Measurements from ENCODE around the gene NEDD4L. TPM values are rescaled to one million over a fixed set of nuclear protein-coding genes. Genes with fewer than 3 reads are reported as not detected.

The NEDD4L gene
- total RNA-seq, 1 experiment from 2014 or later = 57.4 TPM

DNA sequence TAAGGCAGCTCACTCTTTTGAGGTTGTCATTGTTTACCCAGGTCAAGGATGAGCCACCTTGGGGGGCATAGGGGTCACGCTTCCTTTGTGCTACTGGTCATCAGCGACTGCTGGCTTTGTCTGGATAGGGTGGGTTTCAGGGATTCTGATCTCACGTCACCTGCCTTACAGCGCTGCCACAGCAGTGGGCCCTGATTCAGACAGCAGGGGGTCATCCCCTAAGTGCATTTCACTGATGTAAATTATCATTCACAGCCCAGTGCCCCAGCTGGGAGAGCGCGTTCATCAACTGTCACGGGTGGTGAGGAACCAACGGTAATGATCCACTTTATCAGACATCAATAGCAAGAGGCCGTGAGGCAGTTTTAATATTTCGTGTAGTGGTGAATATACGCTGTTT lies 291.2 kb downstream of the NEDD4L start:
- Histone ChIP-seq H2AFZ (no peak overlapping the region), H3K9me3 (ENCODE audit: insufficient read depth, low read depth) (no peaks in the 10 kb centered on the region), H4K20me1 (ENCODE audit: insufficient read depth) (peaks cover 6% of the 10 kb centered on the region), H3K27ac (no peak overlapping the region), H3K4me1 (replicated peaks; ENCODE audit: insufficient read depth) (no peaks in the 10 kb centered on the region), H3K27me3 (ENCODE audit: insufficient read depth, low read depth) (no peaks in the 10 kb centered on the region), H3K79me2 (ENCODE audit: low read depth) (no peaks in the 10 kb centered on the region), H3K36me3 (ENCODE audit: low read depth) (peaks cover 67% of the 10 kb centered on the region), H3F3A (ENCODE audit: insufficient read depth, low read depth) (peaks cover 24% of the 10 kb centered on the region; the same call in 1 of the 2 replicates), H3K4me3 (no peak overlapping the region), H3K9me2 (ENCODE audit: insufficient read depth) (no peaks in the 10 kb centered on the region), H3K4me2 (no peak overlapping the region)
- POLR2A ChIA-PET (ENCODE audit: unreplicated experiment) = no interaction called here
- TF ChIP-seq, protein P1, sequence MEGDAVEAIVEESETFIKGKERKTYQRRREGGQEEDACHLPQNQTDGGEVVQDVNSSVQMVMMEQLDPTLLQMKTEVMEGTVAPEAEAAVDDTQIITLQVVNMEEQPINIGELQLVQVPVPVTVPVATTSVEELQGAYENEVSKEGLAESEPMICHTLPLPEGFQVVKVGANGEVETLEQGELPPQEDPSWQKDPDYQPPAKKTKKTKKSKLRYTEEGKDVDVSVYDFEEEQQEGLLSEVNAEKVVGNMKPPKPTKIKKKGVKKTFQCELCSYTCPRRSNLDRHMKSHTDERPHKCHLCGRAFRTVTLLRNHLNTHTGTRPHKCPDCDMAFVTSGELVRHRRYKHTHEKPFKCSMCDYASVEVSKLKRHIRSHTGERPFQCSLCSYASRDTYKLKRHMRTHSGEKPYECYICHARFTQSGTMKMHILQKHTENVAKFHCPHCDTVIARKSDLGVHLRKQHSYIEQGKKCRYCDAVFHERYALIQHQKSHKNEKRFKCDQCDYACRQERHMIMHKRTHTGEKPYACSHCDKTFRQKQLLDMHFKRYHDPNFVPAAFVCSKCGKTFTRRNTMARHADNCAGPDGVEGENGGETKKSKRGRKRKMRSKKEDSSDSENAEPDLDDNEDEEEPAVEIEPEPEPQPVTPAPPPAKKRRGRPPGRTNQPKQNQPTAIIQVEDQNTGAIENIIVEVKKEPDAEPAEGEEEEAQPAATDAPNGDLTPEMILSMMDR (conservative IDR thresholded peaks at IDR 0.05) = no peak
- no peak for TF ChIP-seq EZH2 (IDR thresholded peaks at IDR 0.05; ENCODE audit: low read depth)
- intact Hi-C loops (cut with micrococcal nuclease; ENCODE audit: unreplicated experiment) = no loop called here
- DNase-seq = no peak
- BruUV-seq (replicated peaks) = TSS peak; percentile 2
- CTCF ChIA-PET = no interaction called here

DNA sequence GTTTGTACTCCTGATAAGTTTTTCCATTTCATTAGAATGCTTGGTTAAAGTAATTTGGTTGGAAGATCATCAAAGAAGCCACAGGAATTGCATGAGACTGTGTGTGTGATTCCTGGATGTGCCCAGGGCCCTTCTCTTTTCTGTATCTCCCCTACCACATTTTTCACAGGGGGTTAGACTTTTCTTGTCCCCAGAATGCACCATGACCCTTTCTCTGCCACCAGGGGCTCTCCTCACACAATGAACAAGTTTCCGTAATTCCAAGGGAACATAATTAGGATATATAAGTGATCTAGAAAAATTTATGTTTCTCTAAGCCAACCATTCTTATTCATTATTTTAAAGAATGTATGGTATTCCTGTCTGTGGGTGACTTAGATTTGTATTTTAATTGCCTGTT lies 291.8 kb downstream of the NEDD4L start:
- H3K4me1 ChIP-seq (replicated peaks; ENCODE audit: insufficient read depth) = no peaks in the 10 kb centered on the region
- intact Hi-C loops (cut with micrococcal nuclease; ENCODE audit: unreplicated experiment) = no loop called here
- no peak overlapping the region for H3K4me3 ChIP-seq
- no peak for DNase-seq
- no TSS peak for BruUV-seq (replicated peaks)
- ChIA-PET CTCF (no interaction called here), POLR2A (ENCODE audit: unreplicated experiment) (no interaction called here)
- H4K20me1 ChIP-seq (ENCODE audit: insufficient read depth) = peaks cover 6% of the 10 kb centered on the region
- H3F3A ChIP-seq (ENCODE audit: insufficient read depth, low read depth) = peaks cover 20% of the 10 kb centered on the region; the same call in 1 of the 2 replicates
- no peak overlapping the region for H3K27ac ChIP-seq
- no peaks in the 10 kb centered on the region for H3K27me3 ChIP-seq (ENCODE audit: insufficient read depth, low read depth)
- no peak overlapping the region for H3K4me2 ChIP-seq
- TF ChIP-seq, protein P1 (conservative IDR thresholded peaks at IDR 0.05) = no peak
- no peak for TF ChIP-seq EZH2 (IDR thresholded peaks at IDR 0.05; ENCODE audit: low read depth)
- no peaks in the 10 kb centered on the region for H3K9me3 ChIP-seq (ENCODE audit: insufficient read depth, low read depth)
- H3K79me2 ChIP-seq (ENCODE audit: low read depth) = no peaks in the 10 kb centered on the region
- no peaks in the 10 kb centered on the region for H3K9me2 ChIP-seq (ENCODE audit: insufficient read depth)
- no peak overlapping the region for H2AFZ ChIP-seq
- H3K36me3 ChIP-seq (ENCODE audit: low read depth) = peaks cover 62% of the 10 kb centered on the region

DNA sequence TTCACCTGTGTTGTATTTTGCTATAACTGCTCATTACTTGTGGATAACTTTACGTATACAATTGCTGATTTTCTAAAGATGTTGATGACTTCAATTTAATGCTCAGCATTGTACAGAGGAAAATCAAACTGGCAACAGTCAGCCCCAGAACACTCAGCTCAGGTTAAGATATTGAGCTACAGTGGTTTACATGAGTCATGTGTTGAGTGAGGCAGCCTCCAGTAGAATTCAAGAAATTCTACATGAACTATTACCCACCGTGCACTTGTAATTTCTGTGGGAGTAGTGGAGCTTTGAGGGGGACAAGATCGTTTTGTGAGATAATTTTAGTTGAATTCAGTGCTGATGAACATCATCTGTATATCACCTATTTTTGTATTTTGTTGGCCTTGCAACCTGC lies 292.6 kb downstream of the NEDD4L start:
- peaks cover 54% of the 10 kb centered on the region for H3K36me3 ChIP-seq (ENCODE audit: low read depth)
- peaks cover 19% of the 10 kb centered on the region; the same call in 1 of the 2 replicates for H3F3A ChIP-seq (ENCODE audit: insufficient read depth, low read depth)
- TF ChIP-seq EZH2 (IDR thresholded peaks at IDR 0.05; ENCODE audit: low read depth) = no peak
- TF ChIP-seq, protein P1 (conservative IDR thresholded peaks at IDR 0.05) = no peak
- no peaks in the 10 kb centered on the region for H3K4me1 ChIP-seq (replicated peaks; ENCODE audit: insufficient read depth)
- H3K79me2 ChIP-seq (ENCODE audit: low read depth) = no peaks in the 10 kb centered on the region
- no peaks in the 10 kb centered on the region for H3K9me2 ChIP-seq (ENCODE audit: insufficient read depth)
- ChIA-PET POLR2A (ENCODE audit: unreplicated experiment) (no interaction called here), CTCF (no interaction called here)
- H3K4me3 ChIP-seq = no peak overlapping the region
- no peaks in the 10 kb centered on the region for H3K9me3 ChIP-seq (ENCODE audit: insufficient read depth, low read depth)
- no peak overlapping the region for H3K27ac ChIP-seq
- intact Hi-C loops (cut with micrococcal nuclease; ENCODE audit: unreplicated experiment) = no loop called here
- no peak for DNase-seq
- no peak overlapping the region for H2AFZ ChIP-seq
- no peak overlapping the region for H3K4me2 ChIP-seq
- BruUV-seq (replicated peaks) = no TSS peak
- no peaks in the 10 kb centered on the region for H3K27me3 ChIP-seq (ENCODE audit: insufficient read depth, low read depth)
- H4K20me1 ChIP-seq (ENCODE audit: insufficient read depth) = peaks cover 6% of the 10 kb centered on the region

Measured in PC-9 (cell line).